Caco-2 (cell line): Measurements from ENCODE around the gene PHF21A. TPM values are rescaled to one million over a fixed set of nuclear protein-coding genes. Genes with fewer than 3 reads are reported as not detected.

Experiments
- BruUV-seq: library from RNA; stranded (reverse); fragments of 400-500 nt; replicated peaks from 2 replicates; lab custom pipeline; 2021; lab: Mats Ljungman, UMichigan
- CTCF ChIA-PET: fragments of 300-600 bp; sonication (Branson Sonifier 250); formaldehyde crosslinking; loops from one replicate; lab custom pipeline; 2022; ENCODE audit warnings: antibody characterized with exemption; lab: Charles Lee
- POLR2A ChIA-PET: fragments of 300-600 bp; sonication (Branson Sonifier 250); formaldehyde crosslinking; loops from one replicate; lab custom pipeline; 2022; ENCODE audit warnings: antibody characterized with exemption; lab: Charles Lee
- DNase-seq, 2 experiments: peaks; one replicate each; pipeline versions ENCODE4 v3.0.0 to v3.0.0-alpha.2; 2020 to 2022
- H3K27me3 ChIP-seq: replicated peaks from 2 replicates; pipeline ENCODE4 v1.6.0; 2011; ENCODE audit warnings: low read length; ENCODE audit not compliant: control insufficient read depth, insufficient read depth
- H3K36me3 ChIP-seq: 2 replicates; pipeline ENCODE4 v1.5.1; 2011; ENCODE audit warnings: low read length; ENCODE audit not compliant: control insufficient read depth, insufficient read depth
- H3K4me1 ChIP-seq: fragments of 250-450 bp; sonication (Bioruptor Pico); 2 replicates; pipeline ENCODE4 v1.5.1; 2020; ENCODE audit warnings: mild to moderate bottlenecking
- H3K4me3 ChIP-seq: 2 replicates; pipeline ENCODE4 v1.5.1; 2011; ENCODE audit warnings: low read depth, mild to moderate bottlenecking, control low read depth, low read length
- H3K9me3 ChIP-seq: fragments of 250-450 bp; sonication (Bioruptor Pico); 2 replicates; pipeline ENCODE4 v1.5.1; 2020; ENCODE audit warnings: mild to moderate bottlenecking, moderate library complexity
- H3K27ac Mint-ChIP-seq: one replicate; pipeline ENCODE4 v1.8.0; 2022; ENCODE audit warnings: mixed read lengths; ENCODE audit not compliant: unreplicated experiment
- H3K27me3 Mint-ChIP-seq: one replicate; pipeline ENCODE4 v1.8.0; 2022; ENCODE audit warnings: mixed read lengths; ENCODE audit not compliant: insufficient read depth, unreplicated experiment
- H3K36me3 Mint-ChIP-seq: one replicate; pipeline ENCODE4 v1.8.0; 2022; ENCODE audit warnings: mild to moderate bottlenecking, mixed read lengths; ENCODE audit not compliant: insufficient read depth, unreplicated experiment
- H3K4me1 Mint-ChIP-seq: one replicate; pipeline ENCODE4 v1.8.0; 2022; ENCODE audit warnings: low read depth, mixed read lengths; ENCODE audit not compliant: unreplicated experiment
- H3K4me3 Mint-ChIP-seq: one replicate; pipeline ENCODE4 v1.8.0; 2022; ENCODE audit warnings: mild to moderate bottlenecking, moderate library complexity, mixed read lengths; ENCODE audit not compliant: unreplicated experiment
- H3K9me3 Mint-ChIP-seq: one replicate; pipeline ENCODE4 v1.8.0; 2022; ENCODE audit warnings: mixed read lengths; ENCODE audit not compliant: unreplicated experiment
- CTCF ChIP-seq, 2 experiments: fragments of 200-600 bp in 1 of 2; IDR thresholded peaks; 1 replicate in 1 of 2; 2 replicates in 1 of 2; pipeline versions ENCODE4 v1.5.1 to v1.8.0; 2011 to 2022; ENCODE audit warnings: antibody characterized with exemption in 1 of 2, control low read depth in 1 of 2, inconsistent platforms in 1 of 2, low read depth in 1 of 2, low read length in 1 of 2, mild to moderate bottlenecking in 1 of 2, moderate library complexity in 1 of 2; ENCODE audit not compliant: insufficient read depth in 1 of 2, severe bottlenecking in 1 of 2, unreplicated experiment in 1 of 2
- intact Hi-C: fragments of 100-400 bp; cut with micrococcal nuclease; formaldehyde crosslinking; loops from one replicate; pipeline ENCODE4 v1.10.0; 2022; ENCODE audit not compliant: unreplicated experiment
- total RNA-seq: library from RNA; stranded (reverse); gene quantifications from 2 replicates; pipeline ENCODE4 v1.2.3, GENCODE V29; 2022

The PHF21A gene
- total RNA-seq, 1 experiment from 2014 or later, result 20.0 TPM

- Histone ChIP-seq H3K27me3 (no peaks in the 10 kb centered on the region), H3K9me3 (no peaks in the 10 kb centered on the region), H3K36me3 (no peaks in the 10 kb centered on the region; the same call in none of the 2 replicates), H3K4me1 (peaks cover 12% of the 10 kb centered on the region), H3K4me3 (no peak overlapping the region)
- H3K27me3 Mint-ChIP-seq, result no peaks in the 10 kb centered on the region
- H3K27ac Mint-ChIP-seq, result no peak overlapping the region
- peak in 1 of 2 experiments; percentile 72 for DNase-seq
- H3K4me3 Mint-ChIP-seq, result peak overlapping the region; percentile 13
- TF ChIP-seq CTCF (IDR thresholded peaks at IDR 0.05; ENCODE audit: insufficient read depth in 1 of 2, low read depth in 1 of 2, low read length in 1 of 2, severe bottlenecking in 1 of 2, unreplicated experiment in 1 of 2), result no peak
- no TSS peak for BruUV-seq
- intact Hi-C loops, result no loop called here
- H3K9me3 Mint-ChIP-seq, result no peaks in the 10 kb centered on the region
- ChIA-PET CTCF (no interaction called here), POLR2A (interaction anchor here (1.1 kb wide), 1 partner anchor 8 kb away, joined by 4 read pairs; the partner anchor contains the start of gene PEX16)
- peaks cover 59% of the 10 kb centered on the region for H3K36me3 Mint-ChIP-seq
- H3K4me1 Mint-ChIP-seq, result peaks cover 14% of the 10 kb centered on the region
These were observed 195.3 kb downstream of the PHF21A start for GRCh38 chr11:45926001-45926401.

DNA sequence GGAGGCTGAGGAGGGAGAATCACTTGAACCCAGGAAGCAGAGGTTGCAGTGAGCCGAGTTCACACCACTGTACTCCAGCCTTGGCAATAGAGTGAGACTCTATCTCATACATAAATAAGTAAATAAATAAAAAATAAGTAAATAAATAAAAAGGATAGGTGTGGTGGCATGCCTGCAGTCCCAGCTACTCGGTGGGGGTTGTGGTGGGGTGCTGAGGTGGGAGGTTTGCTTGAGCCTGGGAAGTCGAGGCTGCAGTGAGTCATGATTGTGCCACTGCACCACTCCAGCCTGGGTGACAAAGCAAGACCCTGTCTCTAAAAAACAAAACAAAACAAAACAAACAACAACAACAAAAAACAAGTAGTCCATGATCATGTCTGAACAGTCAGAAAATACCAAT lies 195.7 kb downstream of the PHF21A start:
- Histone ChIP-seq H3K27me3 (no peaks in the 10 kb centered on the region), H3K9me3 (no peaks in the 10 kb centered on the region), H3K4me1 (peaks cover 16% of the 10 kb centered on the region), H3K36me3 (no peaks in the 10 kb centered on the region; the same call in none of the 2 replicates), H3K4me3 (no peak overlapping the region)
- POLR2A ChIA-PET, result no interaction called here
- CTCF ChIA-PET, result no interaction called here
- DNase-seq, result no peak
- H3K27me3 Mint-ChIP-seq, result no peaks in the 10 kb centered on the region
- no peaks in the 10 kb centered on the region for H3K9me3 Mint-ChIP-seq
- intact Hi-C loops, result no loop called here
- peaks cover 14% of the 10 kb centered on the region for H3K4me1 Mint-ChIP-seq
- TF ChIP-seq CTCF (IDR thresholded peaks at IDR 0.05; ENCODE audit: insufficient read depth in 1 of 2, low read depth in 1 of 2, low read length in 1 of 2, severe bottlenecking in 1 of 2, unreplicated experiment in 1 of 2), result no peak
- H3K27ac Mint-ChIP-seq, result no peak overlapping the region
- no TSS peak for BruUV-seq
- H3K36me3 Mint-ChIP-seq, result peaks cover 54% of the 10 kb centered on the region
- H3K4me3 Mint-ChIP-seq, result peak overlapping the region; percentile 13

DNA sequence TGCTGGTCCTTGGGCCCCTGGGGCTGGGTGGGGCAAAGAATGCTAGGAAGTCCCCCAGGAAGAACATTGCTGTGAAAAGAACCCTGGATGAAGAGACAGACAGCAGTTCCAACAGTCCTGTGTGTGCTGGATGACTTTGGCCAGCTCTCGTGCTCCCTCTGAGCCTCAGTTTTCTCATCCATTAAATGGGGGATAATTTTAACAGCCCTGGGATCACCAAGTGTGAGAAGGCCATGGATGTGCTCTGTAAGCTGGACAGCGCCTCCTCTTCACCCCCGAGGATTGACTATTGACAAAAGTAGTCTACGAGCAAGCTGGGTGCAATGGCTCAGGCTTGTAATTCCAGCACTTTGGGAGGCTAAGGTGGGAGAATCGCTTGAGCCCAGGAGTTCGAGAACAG lies 196.3 kb downstream of the PHF21A start:
- H3K4me3 ChIP-seq, result no peak overlapping the region
- Mint-ChIP-seq H3K4me3 (peak overlapping the region; percentile 79), H3K9me3 (no peaks in the 10 kb centered on the region), H3K4me1 (peaks cover 14% of the 10 kb centered on the region), H3K36me3 (peaks cover 49% of the 10 kb centered on the region), H3K27ac (peak overlapping the region; percentile 46), H3K27me3 (no peaks in the 10 kb centered on the region)
- H3K9me3 ChIP-seq, result no peaks in the 10 kb centered on the region
- POLR2A ChIA-PET, result no interaction called here
- peaks cover 12% of the 10 kb centered on the region for H3K4me1 ChIP-seq
- no peak for DNase-seq
- H3K27me3 ChIP-seq, result no peaks in the 10 kb centered on the region
- no peaks in the 10 kb centered on the region; the same call in none of the 2 replicates for H3K36me3 ChIP-seq
- intact Hi-C loops, result no loop called here
- no peak for TF ChIP-seq CTCF (IDR thresholded peaks at IDR 0.05; ENCODE audit: insufficient read depth in 1 of 2, low read depth in 1 of 2, low read length in 1 of 2, severe bottlenecking in 1 of 2, unreplicated experiment in 1 of 2)
- BruUV-seq, result no TSS peak
- CTCF ChIA-PET, result no interaction called here
